ENCODE results near the gene MORC2. TPM values are rescaled to one million over a fixed set of nuclear protein-coding genes. Genes with fewer than 3 reads are reported as not detected.

MORC2 gene
- 10 to 100 TPM; 43.8 to 46.3 TPM for total RNA-seq
- polyA plus RNA-seq, result 10 to 100 TPM in 1 of 2 donors, 1 to 10 TPM in 1; 9.5 to 22.8 TPM

GRCh38 chr22:30968015-30968923, at the start of gene MORC2:
TSS of gene MORC2 (minus strand) at chr22:30968774. CDS start at chr22:30967889, 885 bp downstream.
- Histone ChIP-seq H3K36me3 (ENCODE audit: insufficient read depth, low read length) (peaks cover 19% of the 10 kb centered on the region), H3K27ac (ENCODE audit: low read depth, low read length) (peak within 1 kb of the TSS; percentile 90), H3K4me1 (ENCODE audit: insufficient read depth, low read length) (peaks cover 39% of the 10 kb centered on the region), H3K27me3 (ENCODE audit: insufficient read depth, low read length) (no peaks in the 10 kb centered on the region), H3K9me3 (ENCODE audit: control insufficient read depth in 1 of 2, low read length in 2 of 2) (peaks cover 5 to 20% of the 10 kb centered on the region in 2 donors), H3K4me3 (ENCODE audit: low read length in 2 of 2) (peak within 1 kb of the TSS; percentile 68 to 80)
- ChIA-PET CTCF (ENCODE audit: partially characterized antibody) (interaction anchor here (0.9 to 3.6 kb wide), 13 partner anchors 10 to 170 kb away, joined by 3 to 35 read pairs (median 4); no protein-coding TSS in a partner anchor), POLR2A (ENCODE audit: partially characterized antibody) (interaction anchor here (1.0 to 7.4 kb wide), 21 partner anchors 8 to 1506 kb away, joined by 3 to 142 read pairs (median 8); partner anchors contain the start of genes FBXO7, PES1, PIK3IP1 and RNF185)
- Mint-ChIP-seq H3K4me1 (peaks cover 29 to 70% (median 52%) of the 10 kb centered on the region in 4 donors), H3K4me3 (peak within 1 kb of the TSS; percentile 89 to 96 (median 94)), H3K36me3 (peaks cover 43 to 50% of the 10 kb centered on the region in 2 donors), H3K27ac (peak within 1 kb of the TSS; percentile 94 to 98 (median 97)), H3K9me3 (peaks cover 9 to 49% (median 33%) of the 10 kb centered on the region in 8 donors), H3K27me3 (no peaks in the 10 kb centered on the region)
- DNase-seq, result no peak
- intact Hi-C loops (cut with micrococcal nuclease), result loop anchor here (2.0 kb wide), 1 partner anchor 245 kb away; the partner anchor contains the start of gene LIMK2

DNA sequence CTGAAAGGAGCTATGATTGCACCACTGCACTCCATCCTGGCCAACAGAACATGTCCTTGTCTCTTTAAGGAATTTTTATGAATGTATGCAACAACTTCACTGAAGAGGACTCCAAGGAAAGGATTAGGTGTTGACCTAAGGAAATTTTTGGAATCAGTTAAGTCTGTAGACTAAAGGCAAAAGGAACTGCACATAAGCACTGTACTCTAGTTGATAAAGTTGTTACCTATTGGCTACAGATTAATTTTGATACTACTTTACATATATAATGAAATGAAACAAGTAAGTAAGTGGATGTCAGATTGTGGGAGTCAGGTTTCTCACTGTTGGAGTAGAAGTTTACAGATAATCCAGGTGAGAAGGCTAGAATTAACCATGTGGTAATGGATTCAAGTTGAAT, 37.0 kb upstream of the MORC2 start:
- DNase-seq, result no peak
- H3K27me3 ChIP-seq (ENCODE audit: insufficient read depth, low read length), result no peaks in the 10 kb centered on the region
- ChIA-PET CTCF (ENCODE audit: partially characterized antibody) (interaction anchor here (1.0 kb wide), 1 partner anchor 86 kb away, joined by 3 read pairs; no protein-coding TSS in a partner anchor), POLR2A (ENCODE audit: partially characterized antibody) (no interaction called here)
- peaks cover 7 to 9% of the 10 kb centered on the region in 2 donors for H3K27me3 Mint-ChIP-seq
- intact Hi-C loops (cut with micrococcal nuclease), result no loop called here
- H3K9me3 Mint-ChIP-seq, result peaks cover 0 to 39% (median 21%) of the 10 kb centered on the region in 8 donors
- H3K27ac ChIP-seq (ENCODE audit: low read depth, low read length), result no peak overlapping the region
- H3K36me3 Mint-ChIP-seq, result no peaks in the 10 kb centered on the region
- peaks cover 0 to 2% (median 0%) of the 10 kb centered on the region in 4 donors for H3K4me1 Mint-ChIP-seq
- H3K4me3 Mint-ChIP-seq, result no peak overlapping the region
- H3K36me3 ChIP-seq (ENCODE audit: insufficient read depth, low read length), result no peaks in the 10 kb centered on the region
- H3K9me3 ChIP-seq (ENCODE audit: control insufficient read depth in 1 of 2, low read length in 2 of 2), result no peaks in the 10 kb centered on the region
- no peak overlapping the region for H3K27ac Mint-ChIP-seq
- H3K4me3 ChIP-seq (ENCODE audit: low read length in 2 of 2), result no peak overlapping the region
- H3K4me1 ChIP-seq (ENCODE audit: insufficient read depth, low read length), result no peaks in the 10 kb centered on the region

DNA sequence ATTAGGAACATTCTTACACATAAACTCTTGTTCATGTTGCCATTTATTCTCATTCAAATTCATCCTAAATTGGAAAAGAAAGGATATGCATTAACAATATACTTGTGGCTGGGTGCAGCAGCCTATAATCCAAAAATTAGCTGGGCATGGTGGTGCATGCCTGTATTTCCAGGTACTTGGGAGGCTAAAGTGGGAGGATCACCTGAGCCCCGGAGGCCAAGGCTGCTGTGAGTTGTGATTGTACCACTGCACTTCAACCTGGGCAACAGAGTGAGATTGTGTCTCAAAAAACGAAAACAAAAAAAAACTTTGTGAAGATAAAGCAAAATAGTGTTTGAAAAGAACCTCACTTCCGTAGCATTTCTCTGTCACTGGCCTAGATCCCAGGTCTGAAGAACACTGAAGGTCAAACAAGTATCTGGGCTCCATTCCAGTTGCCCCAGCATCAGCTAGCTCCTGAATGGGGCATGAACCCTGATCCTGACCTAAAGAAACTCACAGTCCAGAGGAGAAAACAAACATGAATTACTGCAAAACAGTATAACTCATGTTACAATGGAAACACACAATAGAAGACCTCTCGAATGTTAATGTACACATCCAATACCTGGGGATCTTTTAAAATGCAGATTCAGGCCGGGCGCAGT, 32.7 kb upstream of the MORC2 start:
- H3K36me3 Mint-ChIP-seq, result no peaks in the 10 kb centered on the region
- H3K27me3 Mint-ChIP-seq, result peaks cover 6 to 8% of the 10 kb centered on the region in 2 donors
- no peak overlapping the region for H3K4me3 Mint-ChIP-seq
- POLR2A ChIA-PET (ENCODE audit: partially characterized antibody), result no interaction called here
- Histone ChIP-seq H3K27me3 (ENCODE audit: insufficient read depth, low read length) (no peaks in the 10 kb centered on the region), H3K4me3 (ENCODE audit: low read length in 2 of 2) (no peak overlapping the region), H3K9me3 (ENCODE audit: control insufficient read depth in 1 of 2, low read length in 2 of 2) (no peaks in the 10 kb centered on the region), H3K36me3 (ENCODE audit: insufficient read depth, low read length) (no peaks in the 10 kb centered on the region), H3K4me1 (ENCODE audit: insufficient read depth, low read length) (no peaks in the 10 kb centered on the region), H3K27ac (ENCODE audit: low read depth, low read length) (no peak overlapping the region)
- intact Hi-C loops (cut with micrococcal nuclease), result no loop called here
- H3K4me1 Mint-ChIP-seq, result no peaks in the 10 kb centered on the region
- CTCF ChIA-PET (ENCODE audit: partially characterized antibody), result no interaction called here
- H3K27ac Mint-ChIP-seq, result no peak overlapping the region
- no peak for DNase-seq
- peaks cover 0 to 26% (median 14%) of the 10 kb centered on the region in 8 donors for H3K9me3 Mint-ChIP-seq

DNA sequence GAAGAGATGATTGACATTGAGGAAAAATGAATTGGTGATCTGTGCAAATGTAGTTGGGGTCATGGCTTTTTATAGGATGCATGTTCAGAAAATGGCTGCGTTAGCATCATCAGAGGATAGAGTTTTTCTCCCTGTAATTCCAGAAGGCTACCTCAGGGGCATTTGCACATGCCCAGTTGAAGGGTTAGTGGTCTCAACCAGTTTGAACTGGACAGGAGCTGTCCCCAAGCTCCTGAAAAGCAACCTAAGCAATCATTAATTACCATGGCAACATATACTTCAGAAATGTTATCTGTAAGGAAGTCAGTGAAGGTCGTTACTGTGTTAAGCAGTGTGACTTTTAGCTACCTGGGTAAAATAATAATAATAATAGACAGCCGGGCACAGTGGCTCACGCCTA, 29.8 kb upstream of the MORC2 start:
- POLR2A ChIA-PET (ENCODE audit: partially characterized antibody), result no interaction called here
- Histone ChIP-seq H3K36me3 (ENCODE audit: insufficient read depth, low read length) (no peaks in the 10 kb centered on the region), H3K27me3 (ENCODE audit: insufficient read depth, low read length) (no peaks in the 10 kb centered on the region), H3K9me3 (ENCODE audit: control insufficient read depth in 1 of 2, low read length in 2 of 2) (no peaks in the 10 kb centered on the region), H3K4me3 (ENCODE audit: low read length in 2 of 2) (no peak overlapping the region), H3K4me1 (ENCODE audit: insufficient read depth, low read length) (no peaks in the 10 kb centered on the region), H3K27ac (ENCODE audit: low read depth, low read length) (no peak overlapping the region)
- H3K4me1 Mint-ChIP-seq, result no peaks in the 10 kb centered on the region
- peaks cover 6 to 8% of the 10 kb centered on the region in 2 donors for H3K27me3 Mint-ChIP-seq
- H3K36me3 Mint-ChIP-seq, result no peaks in the 10 kb centered on the region
- H3K4me3 Mint-ChIP-seq, result no peak overlapping the region
- CTCF ChIA-PET (ENCODE audit: partially characterized antibody), result no interaction called here
- DNase-seq, result no peak
- H3K27ac Mint-ChIP-seq, result no peak overlapping the region
- intact Hi-C loops (cut with micrococcal nuclease), result no loop called here
- H3K9me3 Mint-ChIP-seq, result peaks cover 0 to 10% (median 0%) of the 10 kb centered on the region in 8 donors

GRCh38 chr22:30996462-30996861, 27.9 kb upstream of the MORC2 start:
- ChIA-PET POLR2A (ENCODE audit: partially characterized antibody) (no interaction called here), CTCF (ENCODE audit: partially characterized antibody) (no interaction called here)
- H3K27me3 Mint-ChIP-seq, result peaks cover 2 to 3% of the 10 kb centered on the region in 2 donors
- Histone ChIP-seq H3K4me1 (ENCODE audit: insufficient read depth, low read length) (no peaks in the 10 kb centered on the region), H3K36me3 (ENCODE audit: insufficient read depth, low read length) (no peaks in the 10 kb centered on the region), H3K4me3 (ENCODE audit: low read length in 2 of 2) (no peak overlapping the region), H3K9me3 (ENCODE audit: control insufficient read depth in 1 of 2, low read length in 2 of 2) (no peaks in the 10 kb centered on the region), H3K27ac (ENCODE audit: low read depth, low read length) (no peak overlapping the region), H3K27me3 (ENCODE audit: insufficient read depth, low read length) (no peaks in the 10 kb centered on the region)
- H3K4me1 Mint-ChIP-seq, result no peaks in the 10 kb centered on the region
- H3K27ac Mint-ChIP-seq, result no peak overlapping the region
- H3K36me3 Mint-ChIP-seq, result no peaks in the 10 kb centered on the region
- DNase-seq, result no peak
- H3K4me3 Mint-ChIP-seq, result no peak overlapping the region
- H3K9me3 Mint-ChIP-seq, result peaks cover 0 to 10% (median 6%) of the 10 kb centered on the region in 8 donors
- intact Hi-C loops (cut with micrococcal nuclease), result no loop called here

DNA sequence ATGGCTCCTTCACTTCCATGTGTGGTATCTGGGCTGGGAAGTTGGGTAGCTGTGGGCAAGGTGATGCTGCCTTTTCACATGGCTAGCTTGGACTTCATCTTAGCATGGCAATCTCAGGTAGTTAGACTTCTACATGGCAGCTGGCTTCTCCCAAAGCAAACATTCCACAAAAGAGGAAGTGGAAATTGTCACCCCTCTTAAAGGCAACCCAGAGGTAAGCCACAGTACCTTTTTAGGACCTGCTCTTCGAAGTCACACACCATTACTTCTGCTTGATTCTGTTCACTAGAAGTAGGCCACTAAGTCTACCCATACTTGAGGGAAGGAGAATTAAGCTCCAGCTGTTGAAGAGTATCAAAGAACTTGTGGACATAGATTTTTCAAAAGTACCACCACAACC, 26.4 kb upstream of the MORC2 start:
- Histone ChIP-seq H3K4me3 (ENCODE audit: low read length in 2 of 2) (no peak overlapping the region), H3K27ac (ENCODE audit: low read depth, low read length) (no peak overlapping the region), H3K4me1 (ENCODE audit: insufficient read depth, low read length) (no peaks in the 10 kb centered on the region), H3K9me3 (ENCODE audit: control insufficient read depth in 1 of 2, low read length in 2 of 2) (no peaks in the 10 kb centered on the region), H3K27me3 (ENCODE audit: insufficient read depth, low read length) (no peaks in the 10 kb centered on the region), H3K36me3 (ENCODE audit: insufficient read depth, low read length) (no peaks in the 10 kb centered on the region)
- peaks cover 4 to 23% (median 19%) of the 10 kb centered on the region in 8 donors for H3K9me3 Mint-ChIP-seq
- H3K4me1 Mint-ChIP-seq, result no peaks in the 10 kb centered on the region
- H3K4me3 Mint-ChIP-seq, result no peak overlapping the region
- intact Hi-C loops (cut with micrococcal nuclease), result no loop called here
- H3K27me3 Mint-ChIP-seq, result peaks cover 1 to 3% of the 10 kb centered on the region in 2 donors
- H3K36me3 Mint-ChIP-seq, result peaks cover 0 to 4% of the 10 kb centered on the region in 2 donors
- DNase-seq, result no peak
- ChIA-PET CTCF (ENCODE audit: partially characterized antibody) (no interaction called here), POLR2A (ENCODE audit: partially characterized antibody) (no interaction called here)
- H3K27ac Mint-ChIP-seq, result no peak overlapping the region

DNA sequence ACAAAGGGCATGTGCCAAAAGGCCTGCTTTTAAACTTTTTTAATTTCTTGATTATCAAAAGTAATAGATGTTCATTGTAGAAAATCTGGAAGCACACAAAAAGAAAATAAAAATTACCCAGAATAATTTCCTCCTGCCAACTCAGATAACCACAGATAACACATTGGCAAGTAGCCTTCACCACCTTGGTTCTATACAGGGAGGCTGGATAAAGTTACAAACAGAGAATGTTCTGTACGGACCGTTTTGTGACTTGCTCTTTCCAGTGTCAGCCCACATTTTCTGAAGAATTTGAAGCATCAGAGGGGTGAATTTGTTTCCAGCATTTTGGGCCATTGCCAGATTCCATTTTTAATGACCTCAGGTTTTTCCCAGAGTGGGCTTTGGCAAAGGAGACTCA, 24.0 kb upstream of the MORC2 start:
- Histone ChIP-seq H3K4me3 (ENCODE audit: low read length in 2 of 2) (no peak overlapping the region), H3K27ac (ENCODE audit: low read depth, low read length) (no peak overlapping the region), H3K4me1 (ENCODE audit: insufficient read depth, low read length) (no peaks in the 10 kb centered on the region), H3K27me3 (ENCODE audit: insufficient read depth, low read length) (no peaks in the 10 kb centered on the region), H3K36me3 (ENCODE audit: insufficient read depth, low read length) (no peaks in the 10 kb centered on the region), H3K9me3 (ENCODE audit: control insufficient read depth in 1 of 2, low read length in 2 of 2) (no peaks in the 10 kb centered on the region)
- ChIA-PET POLR2A (ENCODE audit: partially characterized antibody) (no interaction called here), CTCF (ENCODE audit: partially characterized antibody) (no interaction called here)
- Mint-ChIP-seq H3K4me1 (no peaks in the 10 kb centered on the region), H3K27ac (no peak overlapping the region), H3K4me3 (no peak overlapping the region), H3K27me3 (peaks cover 1 to 3% of the 10 kb centered on the region in 2 donors), H3K36me3 (peaks cover 4 to 6% of the 10 kb centered on the region in 2 donors), H3K9me3 (peaks cover 4 to 44% (median 36%) of the 10 kb centered on the region in 8 donors)
- no peak for DNase-seq
- intact Hi-C loops (cut with micrococcal nuclease), result no loop called here
